Loucy (cell line): Measurements from ENCODE around the gene GPHN.

Experiments used
- H2AFZ ChIP-seq: fragments of 200-600 bp; sonication (generic); 2 replicates; pipeline ENCODE4 v1.6.0; 2016; ENCODE audit warnings: antibody characterized with exemption, mild to moderate bottlenecking, low read length, moderate library complexity
- H3F3A ChIP-seq: fragments of 200-600 bp; 2 replicates; pipeline ENCODE4 v1.6.0; 2016; ENCODE audit warnings: antibody characterized with exemption, low read depth, mild to moderate bottlenecking
- H3K27me3 ChIP-seq: fragments of 200-600 bp; sonication (generic); 2 replicates; pipeline ENCODE4 v1.6.1; 2014; ENCODE audit warnings: low read length, mild to moderate bottlenecking; ENCODE audit not compliant: insufficient read depth, poor library complexity, severe bottlenecking
- H3K36me3 ChIP-seq: fragments of 200-600 bp; sonication (generic); 2 replicates; pipeline ENCODE4 v1.6.1; 2016; ENCODE audit warnings: low read length; ENCODE audit not compliant: insufficient read depth
- H3K4me1 ChIP-seq: fragments of 200-600 bp; sonication (generic); 2 replicates; pipeline ENCODE4 v1.5.1; 2014; ENCODE audit warnings: low read length, mild to moderate bottlenecking; ENCODE audit not compliant: insufficient read depth, poor library complexity, severe bottlenecking
- H3K4me2 ChIP-seq: fragments of 200-600 bp; sonication (generic); 2 replicates; pipeline ENCODE4 v1.6.0; 2014; ENCODE audit warnings: antibody characterized with exemption, low read length, low read depth, mild to moderate bottlenecking; ENCODE audit not compliant: poor library complexity, severe bottlenecking
- H3K4me3 ChIP-seq: fragments of 200-600 bp; sonication (generic); 2 replicates; pipeline ENCODE4 v1.5.1; 2014; ENCODE audit warnings: low read length, mild to moderate bottlenecking, mixed read lengths; ENCODE audit not compliant: poor library complexity, severe bottlenecking
- H3K79me2 ChIP-seq: fragments of 200-600 bp; sonication (generic); 2 replicates; pipeline ENCODE4 v1.6.1; 2014; ENCODE audit warnings: low read length; ENCODE audit not compliant: insufficient read depth
- H3K9ac ChIP-seq: fragments of 200-600 bp; sonication (generic); 2 replicates; pipeline ENCODE4 v1.6.0; 2014; ENCODE audit warnings: mild to moderate bottlenecking, low read depth, low read length, moderate library complexity; ENCODE audit not compliant: poor library complexity, severe bottlenecking
- H3K9me2 ChIP-seq: fragments of 200-600 bp; sonication (generic); replicated peaks from 2 replicates; pipeline ENCODE4 v1.6.1; 2016; ENCODE audit warnings: low read depth, low read length, mixed read lengths
- H3K9me3 ChIP-seq: fragments of 200-600 bp; sonication (generic); 2 replicates; pipeline ENCODE4 v1.6.1; 2014; ENCODE audit warnings: mild to moderate bottlenecking, antibody characterized with exemption, low read length, low read depth; ENCODE audit not compliant: insufficient read depth
- H4K20me1 ChIP-seq: fragments of 200-600 bp; sonication (generic); 2 replicates; pipeline ENCODE4 v1.6.0; 2014; ENCODE audit warnings: antibody characterized with exemption, low read length, mild to moderate bottlenecking; ENCODE audit not compliant: insufficient read depth, poor library complexity, severe bottlenecking
- CTCF ChIP-seq: fragments of 200-600 bp; sonication (generic); conservative IDR thresholded peaks from 2 replicates; pipeline ENCODE4 v1.5.1; 2014; ENCODE audit warnings: mild to moderate bottlenecking, antibody characterized with exemption, low read length
- EZH2phosphoT487 ChIP-seq: fragments of 200-600 bp; IDR thresholded peaks from 2 replicates; pipeline ENCODE4 v1.6.1; 2018; ENCODE audit warnings: antibody characterized with exemption, mild to moderate bottlenecking, moderate library complexity, borderline replicate concordance

GPHN gene

GRCh38 chr14:67019796-67020195 lies 511.8 kb downstream of the GPHN start:
- TF ChIP-seq EZH2phosphoT487 (no peak), CTCF (no peak)
- no peak overlapping the region for H3K9ac ChIP-seq
- H3K36me3 ChIP-seq = no peaks in the 10 kb centered on the region
- no peak overlapping the region for H3K4me3 ChIP-seq
- no peaks in the 10 kb centered on the region for H3F3A ChIP-seq
- H3K27me3 ChIP-seq = no peaks in the 10 kb centered on the region
- H3K4me2 ChIP-seq = no peak overlapping the region
- peaks cover 4% of the 10 kb centered on the region; the same call in 1 of the 2 replicates for H3K9me3 ChIP-seq
- H3K79me2 ChIP-seq = no peaks in the 10 kb centered on the region
- no peaks in the 10 kb centered on the region for H3K9me2 ChIP-seq
- H3K4me1 ChIP-seq = peaks cover 11% of the 10 kb centered on the region
- no peak overlapping the region for H2AFZ ChIP-seq
- no peaks in the 10 kb centered on the region for H4K20me1 ChIP-seq

- H3K4me2 ChIP-seq = no peak overlapping the region
- H4K20me1 ChIP-seq = no peaks in the 10 kb centered on the region
Measured at GRCh38 chr14:67031920-67032774, 524.2 kb downstream of the GPHN start.

GRCh38 chr14:67045440-67045839 lies 537.5 kb downstream of the GPHN start:
- no peak for TF ChIP-seq CTCF
- TF ChIP-seq EZH2phosphoT487 = no peak

More at GRCh38 chr14:67031920-67032774, 524.2 kb downstream of the GPHN start:
- TF ChIP-seq CTCF (no peak), EZH2phosphoT487 (no peak)
- Histone ChIP-seq H3F3A (no peaks in the 10 kb centered on the region), H2AFZ (no peak overlapping the region), H3K4me3 (no peak overlapping the region), H3K4me1 (no peaks in the 10 kb centered on the region), H3K9me2 (no peaks in the 10 kb centered on the region), H3K36me3 (no peaks in the 10 kb centered on the region), H3K79me2 (no peaks in the 10 kb centered on the region), H3K9me3 (peaks cover 8% of the 10 kb centered on the region), H3K9ac (no peak overlapping the region), H3K27me3 (no peaks in the 10 kb centered on the region)

More at GRCh38 chr14:67045440-67045839, 537.5 kb downstream of the GPHN start:
- no peak overlapping the region for H3K9ac ChIP-seq
- H3K9me3 ChIP-seq = no peaks in the 10 kb centered on the region; the same call in 1 of the 2 replicates
- H3K9me2 ChIP-seq = no peaks in the 10 kb centered on the region
- no peak overlapping the region for H3K4me2 ChIP-seq
- no peaks in the 10 kb centered on the region for H4K20me1 ChIP-seq
- no peak overlapping the region for H3K4me3 ChIP-seq
- no peaks in the 10 kb centered on the region for H3F3A ChIP-seq
- H3K27me3 ChIP-seq = no peaks in the 10 kb centered on the region
- peaks cover 16% of the 10 kb centered on the region for H3K4me1 ChIP-seq
- peaks cover 3% of the 10 kb centered on the region; the same call in 1 of the 2 replicates for H3K36me3 ChIP-seq
- H3K79me2 ChIP-seq = no peaks in the 10 kb centered on the region
- no peak overlapping the region for H2AFZ ChIP-seq
